ENCODE results near the gene ZDHHC4.
A peak's percentile ranks its signal among the peaks of the same experiment; 100 is the strongest.

The ZDHHC4 gene

DNA sequence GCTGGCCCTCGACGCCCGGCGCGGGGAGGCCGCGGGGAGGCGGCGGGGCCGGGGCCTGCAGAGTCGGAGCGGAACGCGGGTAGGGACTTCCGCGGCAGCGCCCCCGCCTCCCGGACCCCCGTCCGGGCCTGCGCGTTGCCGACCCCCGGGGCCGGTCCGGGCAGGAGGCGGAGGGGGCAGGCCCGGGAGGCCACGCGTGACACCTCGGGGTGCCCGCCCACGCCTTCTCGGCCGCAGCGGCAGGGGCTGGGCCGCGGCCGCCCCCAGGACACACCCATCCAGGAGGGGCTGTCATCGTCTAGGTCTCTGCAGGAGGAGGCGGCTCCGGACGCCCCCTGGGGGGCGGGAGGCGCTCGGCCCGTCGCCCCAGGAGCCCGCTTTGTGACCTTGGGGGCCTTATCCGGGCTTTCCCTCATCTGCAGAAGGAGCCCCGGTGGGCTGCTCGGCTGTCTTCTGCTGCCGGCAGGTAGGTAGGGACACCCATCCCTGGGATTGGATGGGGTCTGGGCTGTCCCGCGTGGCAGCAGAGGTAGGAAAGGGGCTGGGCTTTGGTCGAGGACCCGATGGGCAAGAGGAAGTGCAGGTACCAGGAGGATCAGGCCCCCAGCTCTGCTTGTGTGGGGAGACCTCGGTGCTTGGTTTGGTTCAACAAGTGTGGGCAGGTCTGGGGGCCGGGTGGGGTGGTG, 60.4 kb downstream of the ZDHHC4 start:
- peak in 2 of 3 experiments; percentile 59 to 60 for DNase-seq
